ENCODE measurements around the gene DMRT3.

DNA sequence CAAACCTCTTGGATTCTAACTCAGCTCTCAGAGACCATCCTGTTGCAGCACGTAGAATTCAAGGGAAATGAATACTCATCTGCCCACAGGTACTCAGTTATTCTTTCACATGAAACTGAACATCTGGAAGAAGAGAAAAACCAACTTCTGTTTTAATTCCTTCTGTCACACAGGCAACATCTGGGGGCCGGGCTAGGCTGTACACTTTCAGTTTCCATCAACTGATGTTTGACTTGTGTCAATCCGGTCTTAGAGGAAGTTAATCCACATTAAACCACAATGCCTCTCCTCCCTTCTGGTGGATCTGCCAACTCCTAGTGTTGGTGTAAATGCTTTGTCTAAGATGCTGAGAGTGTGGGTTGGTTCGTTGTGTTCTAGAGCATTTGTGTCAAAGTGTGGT, 17.6 kb downstream of the DMRT3 start:
- TF ChIP-seq SUZ12 (IDR thresholded peaks at IDR 0.05; ENCODE audit: extremely low read depth, insufficient read depth, insufficient read length): no peak
- TF ChIP-seq ZNF274 (IDR thresholded peaks at IDR 0.05; ENCODE audit: low read depth, low read length): no peak
